Measurements from ENCODE around the gene SLC25A21.

The SLC25A21 gene

DNA sequence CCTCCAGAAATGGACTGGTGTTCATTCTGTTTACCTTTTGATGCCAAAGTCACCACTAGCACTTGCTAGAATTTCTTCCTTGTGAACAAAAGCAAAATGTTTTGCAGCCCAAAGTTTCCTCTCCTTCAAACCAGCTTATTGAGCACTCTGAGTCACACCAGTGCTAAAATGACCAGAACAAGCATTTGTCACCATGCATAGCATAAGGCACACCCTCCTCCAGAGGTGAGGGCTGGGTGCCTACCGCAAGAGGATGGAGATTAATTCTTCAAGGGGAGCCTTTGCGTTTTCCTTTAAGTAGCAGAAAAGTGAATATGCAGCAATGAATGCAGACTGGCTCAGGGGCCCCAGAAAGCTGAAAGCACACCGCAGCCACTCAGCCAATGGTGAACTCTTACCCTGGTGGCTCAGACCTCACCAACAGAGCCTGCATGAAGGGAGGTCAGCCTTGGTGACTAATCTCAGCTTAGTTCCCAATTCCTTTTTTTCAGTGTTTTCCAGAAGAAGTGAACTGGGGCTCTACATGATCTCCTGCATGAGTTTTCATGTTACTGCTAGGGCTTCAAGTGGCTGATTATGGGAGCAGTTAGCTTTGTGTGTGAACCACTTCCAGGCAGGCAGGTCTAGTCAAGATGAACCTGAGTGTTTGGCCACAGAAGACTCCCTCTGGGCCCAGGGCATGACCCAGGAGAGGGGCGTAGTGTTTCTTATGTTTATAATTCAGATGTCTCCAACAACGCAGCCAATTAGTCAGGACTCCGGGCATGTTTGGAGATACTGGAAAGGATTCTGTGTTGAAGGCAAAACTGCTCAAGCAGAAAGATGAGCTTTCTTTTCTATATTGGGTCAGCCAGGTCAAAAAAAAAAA is 414.4 kb downstream of the SLC25A21 start:
- no peak for DNase-seq (ENCODE audit: low read depth)

- DNase-seq (ENCODE audit: low read depth): no peak
Measured at GRCh38 chr14:36756226-36756625, 416.2 kb downstream of the SLC25A21 start.

DNA sequence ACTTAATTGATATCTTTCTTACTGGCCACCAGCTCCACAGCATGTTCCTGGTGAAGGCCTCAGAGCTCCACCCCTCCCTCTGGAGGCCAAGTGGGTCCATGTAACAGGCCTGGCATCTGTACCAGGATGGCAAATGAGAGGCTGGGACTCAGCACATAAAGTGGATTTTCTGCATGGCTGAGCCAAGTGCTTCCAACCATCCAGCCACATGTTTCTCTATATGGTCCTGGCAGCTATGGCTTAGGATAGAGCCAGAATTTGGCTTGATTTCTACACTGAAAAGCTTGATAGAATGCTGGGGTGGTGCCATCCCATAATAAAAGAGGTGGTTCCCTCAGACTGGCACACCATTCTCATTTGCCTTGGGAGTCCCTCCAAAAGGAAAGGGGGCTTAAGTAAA is 416.6 kb downstream of the SLC25A21 start:
- no peak for DNase-seq (ENCODE audit: low read depth)

DNA sequence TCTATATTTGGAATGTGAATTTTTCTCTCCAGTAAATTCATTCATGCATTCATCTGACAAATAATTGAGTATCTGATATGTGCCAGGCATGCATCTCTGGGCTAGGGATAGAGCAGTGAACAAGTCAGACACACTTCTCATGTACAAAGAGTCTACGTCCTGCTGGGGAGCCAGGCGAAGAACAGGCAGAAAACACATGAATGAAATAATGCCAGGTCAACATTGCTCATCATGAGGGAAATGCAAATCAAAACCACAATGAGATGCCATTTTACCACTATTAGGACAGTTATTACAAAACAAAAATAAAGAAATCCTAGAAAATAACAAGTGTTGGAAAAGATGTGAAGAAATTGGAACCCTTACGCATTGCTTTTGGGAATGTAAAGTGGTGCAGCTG is 420.5 kb downstream of the SLC25A21 start:
- no peak for DNase-seq (ENCODE audit: low read depth)

- DNase-seq (ENCODE audit: low read depth): no peak
Measured at GRCh38 chr14:36751106-36751505, 421.3 kb downstream of the SLC25A21 start.

GRCh38 chr14:36750244-36750643 is 422.2 kb downstream of the SLC25A21 start:
- DNase-seq (ENCODE audit: low read depth): no peak

DNA sequence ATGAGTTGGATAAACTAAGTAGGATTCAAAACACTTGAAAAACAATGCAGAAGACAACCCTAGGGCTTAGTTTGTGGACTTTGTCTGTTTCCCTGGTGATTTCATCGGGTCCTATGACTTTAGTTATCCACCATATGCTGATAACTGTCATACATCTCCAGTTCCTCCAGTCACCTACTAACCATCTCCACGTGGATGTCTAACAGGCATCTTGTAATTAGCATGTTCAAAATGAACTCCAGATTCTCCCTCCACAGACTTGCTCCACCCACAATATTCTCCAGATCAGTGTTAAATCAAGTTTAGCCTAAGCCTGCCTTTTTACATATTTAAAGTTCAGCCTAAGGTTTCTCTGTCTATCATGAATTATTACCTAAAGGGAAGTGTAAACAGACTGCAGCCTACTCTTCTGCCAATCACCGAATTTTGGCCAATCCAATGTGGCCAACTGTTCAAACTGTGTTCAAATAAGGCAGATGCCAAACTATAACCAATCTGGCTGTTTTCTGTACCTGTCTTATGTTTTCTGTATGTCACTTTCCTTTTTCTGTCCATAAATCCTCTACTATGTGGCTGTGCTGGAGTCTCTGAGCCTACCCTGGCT is 423.7 kb downstream of the SLC25A21 start:
- no peak for DNase-seq (ENCODE audit: low read depth)

GRCh38 chr14:36747411-36748184 is 424.8 kb downstream of the SLC25A21 start:
- DNase-seq (ENCODE audit: low read depth): no peak

- no peak for DNase-seq (ENCODE audit: low read depth)
Measured at GRCh38 chr14:36746872-36747271, 425.5 kb downstream of the SLC25A21 start.

DNA sequence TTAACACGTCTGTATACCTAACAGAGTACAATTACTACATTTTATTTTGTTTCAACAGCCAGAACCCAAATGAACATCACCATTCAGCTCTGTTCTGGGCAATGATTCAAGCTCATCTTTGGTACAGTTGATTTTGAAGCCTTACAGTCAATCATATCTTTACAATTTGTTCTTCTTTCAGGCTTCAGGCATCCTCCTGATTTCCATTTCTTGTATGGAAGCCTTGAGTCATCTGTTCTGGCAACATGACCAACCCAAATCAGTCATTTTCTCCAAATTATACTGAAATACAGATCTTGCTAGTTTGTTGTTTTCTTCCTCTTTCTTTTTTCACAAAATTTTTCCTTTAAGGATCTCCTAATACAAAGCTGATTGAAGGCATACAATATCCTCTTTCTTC is 430.5 kb downstream of the SLC25A21 start:
- no peak for DNase-seq (ENCODE audit: low read depth)

GRCh38 chr14:36738269-36738668 is 434.1 kb downstream of the SLC25A21 start:
- no peak for DNase-seq (ENCODE audit: low read depth)

- no peak for DNase-seq (ENCODE audit: low read depth)
Measured at GRCh38 chr14:36726128-36726527, 446.3 kb downstream of the SLC25A21 start.

DNA sequence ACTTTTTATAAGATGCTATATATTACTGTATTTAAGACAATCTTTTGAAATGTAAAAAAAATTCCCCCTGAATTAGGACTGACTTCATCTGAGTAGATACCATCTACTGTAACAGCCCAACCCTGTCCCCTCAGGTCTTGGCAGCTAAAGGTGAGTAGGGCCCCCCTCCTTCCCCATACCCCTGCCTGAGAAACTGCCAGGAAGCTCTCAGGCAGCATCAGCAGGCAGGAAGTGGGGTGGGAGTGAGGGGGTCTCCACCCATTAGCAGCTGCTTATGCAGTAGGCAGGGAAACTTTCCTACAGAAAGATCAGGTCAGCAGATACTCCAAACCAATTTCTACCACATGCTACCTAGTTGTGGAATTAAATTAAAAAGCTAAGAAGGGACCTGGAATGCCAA is 448.2 kb downstream of the SLC25A21 start:
- DNase-seq (ENCODE audit: low read depth): no peak

DNA sequence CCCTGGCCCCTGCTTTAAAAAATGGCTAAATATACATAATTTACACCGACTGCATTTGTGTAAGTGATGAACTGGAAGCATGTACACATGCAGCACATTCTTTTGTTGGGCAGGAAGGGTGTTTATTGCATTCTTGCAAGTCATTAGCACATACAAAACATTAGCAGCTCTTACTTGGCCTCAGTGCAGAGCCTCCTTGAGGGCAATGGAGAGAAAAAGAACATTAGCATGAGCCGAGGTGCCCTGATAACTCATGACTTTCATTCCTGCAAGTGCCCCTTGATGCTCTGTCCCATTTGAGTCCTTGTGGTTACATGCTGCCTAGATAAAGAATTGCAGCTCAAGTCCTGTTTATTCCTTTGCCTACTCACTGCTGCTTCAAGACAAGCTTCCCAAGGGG is 448.9 kb downstream of the SLC25A21 start:
- DNase-seq (ENCODE audit: low read depth): no peak

- no peak for DNase-seq (ENCODE audit: low read depth)
Measured at GRCh38 chr14:36721877-36722276, 450.5 kb downstream of the SLC25A21 start.

DNA sequence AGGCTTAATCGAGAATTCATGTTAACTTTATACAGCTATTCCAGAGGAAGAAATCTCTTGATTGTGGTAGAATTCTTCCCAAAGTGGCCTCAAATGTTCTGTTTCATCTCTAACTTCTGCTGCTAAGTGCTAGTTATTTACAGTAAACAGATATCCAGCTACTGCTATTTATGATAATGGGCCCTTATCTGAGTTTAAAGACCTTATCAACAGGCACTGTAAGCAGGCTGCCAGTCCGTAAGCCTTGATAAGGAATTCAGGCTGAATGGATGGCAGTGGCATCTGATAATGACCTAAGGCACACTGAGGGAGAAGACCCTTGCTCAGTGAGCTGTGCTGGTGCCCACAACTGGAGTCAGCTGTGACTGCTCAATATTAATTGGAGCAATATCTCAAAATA is 451.7 kb downstream of the SLC25A21 start:
- DNase-seq (ENCODE audit: low read depth): no peak

DNA sequence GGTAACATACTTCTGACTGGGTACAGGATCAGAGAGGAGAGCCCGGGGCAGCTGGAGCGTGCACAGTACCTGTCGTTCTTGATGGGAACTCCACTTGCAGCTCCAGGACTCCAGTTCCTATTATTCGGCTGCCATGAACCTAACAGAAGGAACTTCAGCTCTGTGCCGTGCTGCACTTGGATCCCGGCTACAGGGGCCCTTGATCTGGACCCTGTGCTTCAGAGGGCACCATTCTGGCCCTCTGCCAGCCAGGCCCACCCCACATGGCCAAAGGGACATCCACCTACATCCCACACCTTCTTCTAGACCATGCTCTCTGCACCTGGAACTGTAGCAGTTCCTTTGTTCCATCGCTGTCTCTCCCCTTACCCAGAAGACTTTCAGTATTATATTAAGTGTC is 452.6 kb downstream of the SLC25A21 start:
- DNase-seq (ENCODE audit: low read depth): no peak

- DNase-seq (ENCODE audit: low read depth): no peak
Measured at GRCh38 chr14:36718216-36718615, 454.2 kb downstream of the SLC25A21 start.

GRCh38 chr14:36717363-36717762 is 455.0 kb downstream of the SLC25A21 start:
- DNase-seq (ENCODE audit: low read depth): no peak

DNA sequence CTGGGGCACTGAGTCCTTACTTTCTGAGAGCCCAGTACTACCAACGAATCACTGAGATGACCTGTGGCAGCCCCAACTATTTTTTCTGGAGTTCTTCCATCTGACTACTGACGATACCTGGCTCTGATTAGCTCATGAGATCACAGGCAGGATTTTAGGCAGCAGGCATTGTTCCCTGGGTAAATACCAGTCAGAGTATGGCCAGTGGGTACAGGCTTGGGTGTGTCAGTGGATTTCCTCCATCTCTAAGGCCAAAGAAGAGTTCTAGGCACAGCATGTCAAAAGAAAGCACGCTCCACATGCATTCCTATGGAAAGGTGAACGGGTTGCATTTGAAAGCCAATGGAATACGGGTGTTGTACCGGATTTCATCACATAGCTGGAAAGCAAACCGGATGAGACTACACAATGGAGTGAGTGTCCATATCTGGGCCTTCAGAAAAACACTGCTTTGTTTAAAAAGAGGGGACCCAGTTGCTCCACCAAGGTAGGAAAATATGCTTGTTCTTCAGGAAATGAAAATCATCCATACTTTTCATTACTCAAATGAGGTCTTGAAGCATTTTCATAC is 455.7 kb downstream of the SLC25A21 start:
- DNase-seq (ENCODE audit: low read depth): no peak

GRCh38 chr14:36713960-36714703 is 458.3 kb downstream of the SLC25A21 start:
- DNase-seq (ENCODE audit: low read depth): no peak

DNA sequence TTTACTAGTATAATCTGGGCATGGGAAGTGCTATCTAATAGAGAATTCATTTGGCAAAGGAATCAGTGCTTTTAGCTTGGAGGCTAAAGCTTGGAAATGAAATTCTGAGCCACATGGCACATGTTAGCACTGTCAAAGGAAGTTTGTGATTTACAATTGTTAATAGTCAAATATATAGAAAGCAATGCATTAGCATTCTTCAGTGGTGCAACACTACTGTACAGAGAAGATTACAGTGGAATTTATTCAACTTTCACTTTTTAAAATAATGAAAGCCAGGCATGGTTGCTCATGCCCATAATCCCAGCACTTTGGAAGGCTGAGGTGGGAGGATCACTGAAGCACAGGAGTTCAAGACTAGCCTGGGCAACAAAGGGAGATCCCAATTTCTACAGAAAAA is 464.8 kb downstream of the SLC25A21 start:
- DNase-seq (ENCODE audit: low read depth): no peak
